GM12873 (cell line): Measurements from ENCODE around the gene RRP12.

ENCODE experiments used
- CTCF ChIP-seq: IDR thresholded peaks from 2 replicates; pipeline ENCODE4 v1.5.1; 2012; ENCODE audit warnings: low read depth, mild to moderate bottlenecking, moderate library complexity, low read length, control low read depth; ENCODE audit not compliant: insufficient read depth; ENCODE audit errors: missing control alignments

RRP12 gene

GRCh38 chr10:97332591-97333350 lies 68.4 kb downstream of the RRP12 start:
- no peak for TF ChIP-seq CTCF

GRCh38 chr10:97331153-97331703 lies 69.9 kb downstream of the RRP12 start:
- no peak for TF ChIP-seq CTCF

- no peak for TF ChIP-seq CTCF
Observed at GRCh38 chr10:97329766-97330165, 71.4 kb downstream of the RRP12 start.

GRCh38 chr10:97328646-97329453 lies 72.3 kb downstream of the RRP12 start:
- no peak for TF ChIP-seq CTCF

GRCh38 chr10:97327348-97328294 lies 73.5 kb downstream of the RRP12 start:
- TF ChIP-seq CTCF, result no peak

GRCh38 chr10:97325754-97326153 lies 75.4 kb downstream of the RRP12 start:
- TF ChIP-seq CTCF, result no peak
